ENCODE data around the gene LGALS13. TPM values are rescaled to one million over a fixed set of nuclear protein-coding genes. Genes with fewer than 3 reads are reported as not detected.

The LGALS13 gene
- total and polyA plus RNA-seq, 2 donors (not counting 1 experiment from before 2014, with no cell fraction given) = not detected

- H3K27me3 Mint-ChIP-seq = peaks cover 45% of the 10 kb centered on the region
- no peak for TF ChIP-seq EZH2 (IDR thresholded peaks at IDR 0.05; ENCODE audit: borderline replicate concordance, insufficient read depth, low read depth, low read length, poor library complexity, severe bottlenecking)
- TF ChIP-seq CTCF (IDR thresholded peaks at IDR 0.05) = no peak
- Histone ChIP-seq H3K4me3 (ENCODE audit: control extremely low read depth in 1 of 5, extremely low read depth in 1 of 5, insufficient read depth in 1 of 5, low read depth in 2 of 5, low read length in 4 of 5) (no peak overlapping the region), H3K79me2 (ENCODE audit: control insufficient read depth, insufficient read depth, low read length) (no peaks in the 10 kb centered on the region), H3K36me3 (replicated peaks in 1 of 2; ENCODE audit: control extremely low read depth in 1 of 2, control insufficient read depth in 1 of 2, extremely low read depth in 1 of 2, insufficient read depth in 2 of 2, low read length in 1 of 2) (no peaks in the 10 kb centered on the region), H3K9me3 (ENCODE audit: control extremely low read depth in 1 of 3, control insufficient read depth in 2 of 3, insufficient read depth in 1 of 3, low read length in 2 of 3) (peaks cover 0 to 3% (median 3%) of the 10 kb centered on the region in 3 donors), H3K4me2 (replicated peaks; ENCODE audit: low read depth, low read length, poor library complexity, severe bottlenecking) (no peak overlapping the region), H3K4me1 (ENCODE audit: control insufficient read depth in 2 of 2, insufficient read depth in 2 of 2, low read length in 2 of 2) (no peaks in the 10 kb centered on the region), H4K20me1 (ENCODE audit: control insufficient read depth, insufficient read depth, low read length, poor library complexity, severe bottlenecking) (no peaks in the 10 kb centered on the region), H3K27ac (ENCODE audit: low read length in 2 of 2) (no peak overlapping the region), H2AFZ (ENCODE audit: insufficient read depth, low read depth, low read length, poor library complexity, severe bottlenecking) (no peak overlapping the region), H3K27me3 (replicated peaks in 1 of 4; ENCODE audit: control extremely low read depth in 1 of 4, control insufficient read depth in 3 of 4, insufficient read depth in 4 of 4, low read length in 3 of 4) (peaks cover 0 to 5% (median 2%) of the 10 kb centered on the region in 4 experiments), H3K9ac (ENCODE audit: low read length) (no peak overlapping the region)
- no peak overlapping the region for H3K4me3 Mint-ChIP-seq
- CTCF ChIA-PET = no interaction called here
- ATAC-seq (ENCODE audit: low read depth) = no peak
- DNase-seq = no peak
- intact Hi-C loops (cut with micrococcal nuclease) = no loop called here
- no CpG with 5 or more reads among the region's 3 CpGs for WGBS (ENCODE audit: insufficient coverage)
- no peaks in the 10 kb centered on the region for H3K4me1 Mint-ChIP-seq
- POLR2A ChIA-PET = interaction anchor here (0.6 kb wide), 1 partner anchor 18 kb away, joined by 7 read pairs; no protein-coding TSS in a partner anchor
- H3K9me3 Mint-ChIP-seq (ENCODE audit: insufficient read depth) = peaks cover 10% of the 10 kb centered on the region
- H3K27ac Mint-ChIP-seq = no peak overlapping the region
Measured at GRCh38 chr19:39568604-39569003, 33.7 kb upstream of the LGALS13 start.

GRCh38 chr19:39582442-39582841, 19.9 kb upstream of the LGALS13 start:
- H3K27me3 ChIP-seq (replicated peaks in 1 of 4; ENCODE audit: control extremely low read depth in 1 of 4, control insufficient read depth in 3 of 4, insufficient read depth in 4 of 4, low read length in 3 of 4) = peaks cover 0 to 10% (median 4%) of the 10 kb centered on the region in 4 experiments
- peaks cover 44% of the 10 kb centered on the region for H3K27me3 Mint-ChIP-seq

More at GRCh38 chr19:39582442-39582841, 19.9 kb upstream of the LGALS13 start:
- H3K4me2 ChIP-seq (replicated peaks; ENCODE audit: low read depth, low read length, poor library complexity, severe bottlenecking) = no peak overlapping the region
- H3K4me3 ChIP-seq (ENCODE audit: control extremely low read depth in 1 of 5, extremely low read depth in 1 of 5, insufficient read depth in 1 of 5, low read depth in 2 of 5, low read length in 4 of 5) = no peak overlapping the region
- Mint-ChIP-seq H3K4me1 (no peaks in the 10 kb centered on the region), H3K9me3 (ENCODE audit: insufficient read depth) (peaks cover 3% of the 10 kb centered on the region), H3K4me3 (no peak overlapping the region), H3K27ac (no peak overlapping the region)
- no peak overlapping the region for H2AFZ ChIP-seq (ENCODE audit: insufficient read depth, low read depth, low read length, poor library complexity, severe bottlenecking)
- peaks cover 0 to 3% (median 0%) of the 10 kb centered on the region in 3 donors for H3K9me3 ChIP-seq (ENCODE audit: control extremely low read depth in 1 of 3, control insufficient read depth in 2 of 3, insufficient read depth in 1 of 3, low read length in 2 of 3)
- ChIA-PET POLR2A (no interaction called here), CTCF (no interaction called here)
- ATAC-seq (ENCODE audit: low read depth) (no peak), DNase-seq (no peak)
- no peaks in the 10 kb centered on the region for H3K36me3 ChIP-seq (replicated peaks in 1 of 2; ENCODE audit: control extremely low read depth in 1 of 2, control insufficient read depth in 1 of 2, extremely low read depth in 1 of 2, insufficient read depth in 2 of 2, low read length in 1 of 2)
- TF ChIP-seq EZH2 (IDR thresholded peaks at IDR 0.05; ENCODE audit: borderline replicate concordance, insufficient read depth, low read depth, low read length, poor library complexity, severe bottlenecking) (no peak), CTCF (IDR thresholded peaks at IDR 0.05) (no peak)
- no peak overlapping the region for H3K27ac ChIP-seq (ENCODE audit: low read length in 2 of 2)
- H4K20me1 ChIP-seq (ENCODE audit: control insufficient read depth, insufficient read depth, low read length, poor library complexity, severe bottlenecking) = no peaks in the 10 kb centered on the region
- H3K79me2 ChIP-seq (ENCODE audit: control insufficient read depth, insufficient read depth, low read length) = no peaks in the 10 kb centered on the region
- H3K9ac ChIP-seq (ENCODE audit: low read length) = no peak overlapping the region
- 50% methylated on average over 3 of the region's 4 CpGs for WGBS (ENCODE audit: insufficient coverage)
- peaks cover 0 to 6% of the 10 kb centered on the region in 2 donors for H3K4me1 ChIP-seq (ENCODE audit: control insufficient read depth in 2 of 2, insufficient read depth in 2 of 2, low read length in 2 of 2)
- intact Hi-C loops (cut with micrococcal nuclease) = no loop called here

All from B cell (primary cell).